Measurements from ENCODE around the gene DNAH6.

- no peak for TF ChIP-seq CTCF (IDR thresholded peaks at IDR 0.05)
- TF ChIP-seq POLR2A (IDR thresholded peaks at IDR 0.05): no peak
Measured at GRCh38 chr2:84836215-84836614, 319.9 kb downstream of the DNAH6 start.

Data from heart left ventricle (tissue), 13 donors.